Spinal cord (tissue), 10 donors: ENCODE results near the gene CACNA2D2. TPM values are rescaled to one million over a fixed set of nuclear protein-coding genes. Genes with fewer than 3 reads are reported as not detected.

Experiments
- DNase-seq, 6 donors: peaks; one replicate each; pipeline versions ENCODE4 v3.0.0 to v3.0.0-alpha.2; 2013 to 2015; ENCODE audit warnings: low spot score in 6 of 6, low read depth in 4 of 6
- H3K27ac ChIP-seq: one replicate; pipeline ENCODE4 v1.5.1; 2013; ENCODE audit warnings: low read depth, low read length, control low read depth
- H3K27me3 ChIP-seq: one replicate; pipeline ENCODE4 v1.6.1; 2013; ENCODE audit warnings: low read length; ENCODE audit not compliant: control insufficient read depth, insufficient read depth
- H3K36me3 ChIP-seq: one replicate; pipeline ENCODE4 v1.6.1; 2013; ENCODE audit warnings: low read length; ENCODE audit not compliant: control insufficient read depth, insufficient read depth
- H3K4me1 ChIP-seq: one replicate; pipeline ENCODE4 v1.6.1; 2013; ENCODE audit warnings: low read length; ENCODE audit not compliant: control insufficient read depth, insufficient read depth
- H3K4me3 ChIP-seq: one replicate; pipeline ENCODE4 v1.5.1; 2013; ENCODE audit warnings: low read depth, low read length, control low read depth
- H3K9me3 ChIP-seq: one replicate; pipeline ENCODE4 v1.6.1; 2013; ENCODE audit warnings: low read length; ENCODE audit not compliant: control insufficient read depth, insufficient read depth
- WGBS: methylation state at CpG from one replicate; pipeline ENCODE4 v1.1.5; 2013; ENCODE audit warnings: missing lambda C conversion rate; ENCODE audit not compliant: insufficient coverage; 5-methylcytosine and 5-hydroxymethylcytosine counted together
- polyA plus RNA-seq, 2 donors: library from polyadenylated mRNA; unstranded; fragments of 120-200 nt; gene quantifications; one replicate each; pipeline ENCODE4 v1.2.1, GENCODE V29; 2013; ENCODE audit not compliant: insufficient read length in 2 of 2
- total RNA-seq, 2 donors: library from RNA; depleted of rRNA in 1 of 2; stranded (reverse); fragments of 120-200 nt in 1 of 2; fragments of >200 nt in 1 of 2; gene quantifications; one replicate each; pipeline versions ENCODE4 v1.2.3 to v1.2.4, GENCODE V29; 2013 to 2014
- donor health status: healthy.

The CACNA2D2 gene
- total and polyA plus RNA-seq, 4 donors: 11.6 to 59.2 (median 38.3) TPM

DNA sequence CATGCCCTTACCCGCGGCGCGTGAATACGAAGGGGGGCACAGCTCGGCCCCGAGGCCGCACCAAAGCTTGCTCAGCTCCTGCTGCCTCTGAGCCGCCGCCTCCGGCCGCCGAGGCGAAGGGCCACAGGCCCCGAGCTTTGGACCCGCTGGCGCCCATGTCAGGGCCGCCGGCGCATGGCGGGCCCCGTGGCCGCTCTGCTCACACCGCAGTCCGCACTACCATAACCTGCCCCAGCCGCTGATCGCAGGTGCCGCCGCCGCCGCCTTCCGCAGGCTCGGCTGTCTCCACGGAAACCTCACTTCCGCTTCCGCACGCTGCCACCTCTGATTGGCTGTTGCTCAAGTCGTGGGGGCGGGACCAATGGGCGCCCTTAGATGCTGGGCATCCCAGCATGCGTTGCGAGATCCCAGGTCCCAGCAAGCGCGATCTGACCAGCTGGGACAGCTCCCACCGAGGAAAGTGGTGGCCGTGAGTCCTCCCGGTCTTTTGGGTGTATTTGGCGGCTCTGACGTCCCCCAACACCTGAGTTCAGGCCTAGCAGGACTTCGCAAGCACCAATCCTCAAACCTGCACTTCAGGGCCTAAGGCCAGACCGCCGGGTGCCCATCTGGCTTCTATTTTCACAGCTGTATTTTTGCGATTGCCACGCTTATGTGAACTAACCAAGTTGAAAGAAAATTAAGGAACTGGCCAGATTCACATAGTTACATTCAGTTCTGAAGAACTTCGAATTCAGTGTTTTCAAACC, 175.3 kb downstream of the CACNA2D2 start, which contains the start of gene TUSC2:
Gene TUSC2, minus strand, starts transcription at position 281 of the 749 bp plus-strand sequence. Its CDS starts 124 bp downstream, at position 157.
- DNase-seq: peak; percentile 91 to 99 (median 98)
- Histone ChIP-seq H3K27ac (peak within 1 kb of the TSS; percentile 89), H3K9me3 (no peaks in the 10 kb centered on the region), H3K4me3 (peak within 1 kb of the TSS; percentile 78), H3K36me3 (peaks cover 68% of the 10 kb centered on the region), H3K27me3 (no peaks in the 10 kb centered on the region), H3K4me1 (peaks cover 36% of the 10 kb centered on the region)
- WGBS: 2% methylated on average over 55 of the region's 55 CpGs

DNA sequence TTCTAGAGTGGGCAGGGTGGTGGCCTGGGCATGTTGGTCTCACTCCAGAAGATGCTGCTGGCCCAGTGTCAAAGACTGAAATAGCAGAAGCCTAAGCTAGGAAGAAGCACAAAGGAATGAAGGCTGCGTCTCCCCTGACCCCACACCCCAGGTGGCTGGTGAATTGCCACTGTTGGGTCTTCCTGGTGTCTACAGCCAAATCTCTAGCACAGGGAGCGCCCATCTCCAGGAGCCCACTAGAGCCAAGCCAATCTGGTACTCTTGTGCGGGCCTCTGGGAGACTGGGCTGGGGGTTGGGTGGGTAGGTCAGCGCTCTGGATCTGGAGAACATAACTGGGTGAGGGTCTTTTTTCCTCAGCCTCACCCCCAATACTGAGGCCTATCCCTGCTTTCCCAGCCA, 176.3 kb downstream of the CACNA2D2 start:
- no peaks in the 10 kb centered on the region for H3K9me3 ChIP-seq
- peak overlapping the region; percentile 78 for H3K4me3 ChIP-seq
- 92% methylated on average over 2 of the region's 4 CpGs for WGBS
- H3K27ac ChIP-seq: no peak overlapping the region
- no peaks in the 10 kb centered on the region for H3K27me3 ChIP-seq
- peaks cover 67% of the 10 kb centered on the region for H3K36me3 ChIP-seq
- H3K4me1 ChIP-seq: peaks cover 46% of the 10 kb centered on the region
- DNase-seq: no peak

DNA sequence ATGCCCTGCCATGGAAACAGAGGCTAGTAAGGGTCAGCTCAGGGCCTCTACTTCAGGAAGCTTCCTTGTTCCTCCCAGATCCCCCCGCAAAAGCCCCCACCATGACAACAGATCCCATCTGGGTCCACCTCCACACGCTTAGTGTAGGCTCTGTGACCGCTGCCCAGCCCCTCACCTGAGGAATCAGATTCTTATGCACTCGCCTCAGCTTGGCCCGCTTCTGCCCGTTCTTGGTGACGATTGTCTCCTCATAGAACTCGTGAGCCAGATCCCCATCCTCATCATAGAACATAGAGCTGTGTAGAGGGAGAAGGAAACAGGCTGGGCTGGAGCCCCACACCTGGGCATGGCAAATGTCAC, 177.3 kb downstream of the CACNA2D2 start:
- H3K4me1 ChIP-seq: peaks cover 51% of the 10 kb centered on the region
- H3K4me3 ChIP-seq: no peak overlapping the region
- DNase-seq: no peak
- no peaks in the 10 kb centered on the region for H3K9me3 ChIP-seq
- H3K36me3 ChIP-seq: peaks cover 57% of the 10 kb centered on the region
- no peak overlapping the region for H3K27ac ChIP-seq
- WGBS: 100% methylated on average over 2 of the region's 8 CpGs
- no peaks in the 10 kb centered on the region for H3K27me3 ChIP-seq

DNA sequence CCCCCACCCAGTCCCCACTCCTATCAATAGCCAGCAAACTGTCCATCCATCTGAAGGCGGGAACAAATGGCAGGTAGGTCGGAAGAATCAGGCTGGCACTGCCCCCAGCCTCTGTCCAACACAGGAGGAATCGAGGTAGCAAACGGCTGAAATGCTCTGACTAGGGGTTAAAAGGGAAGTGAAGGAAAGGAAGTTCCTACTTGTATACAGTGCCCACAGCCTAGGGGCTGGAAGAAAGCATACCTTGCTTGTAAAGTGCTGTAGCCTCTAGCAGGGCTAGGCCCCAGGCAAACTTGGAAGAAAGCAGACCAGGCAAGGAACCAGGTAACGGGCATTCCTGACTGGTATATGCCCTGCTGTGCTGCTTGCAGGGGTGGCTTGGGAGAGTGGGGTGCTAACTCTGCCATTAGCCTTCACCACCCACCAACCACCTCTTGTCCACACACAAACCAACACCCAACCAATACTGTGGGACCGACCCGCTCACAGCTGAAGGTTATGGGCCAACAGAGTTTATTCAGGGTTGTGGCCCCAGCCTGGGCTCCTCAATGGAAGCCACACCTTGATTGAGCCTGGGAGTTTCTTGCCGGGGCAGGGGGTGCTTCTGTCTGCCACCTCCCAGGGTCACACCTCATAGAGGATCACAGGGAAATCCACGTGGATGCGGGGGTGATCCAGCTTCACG, 177.8 kb downstream of the CACNA2D2 start:
- Histone ChIP-seq H3K27ac (no peak overlapping the region), H3K27me3 (no peaks in the 10 kb centered on the region), H3K4me3 (no peak overlapping the region), H3K9me3 (no peaks in the 10 kb centered on the region), H3K4me1 (peaks cover 53% of the 10 kb centered on the region), H3K36me3 (peaks cover 52% of the 10 kb centered on the region)
- WGBS: 92% methylated on average over 10 of the region's 11 CpGs
- DNase-seq: no peak

DNA sequence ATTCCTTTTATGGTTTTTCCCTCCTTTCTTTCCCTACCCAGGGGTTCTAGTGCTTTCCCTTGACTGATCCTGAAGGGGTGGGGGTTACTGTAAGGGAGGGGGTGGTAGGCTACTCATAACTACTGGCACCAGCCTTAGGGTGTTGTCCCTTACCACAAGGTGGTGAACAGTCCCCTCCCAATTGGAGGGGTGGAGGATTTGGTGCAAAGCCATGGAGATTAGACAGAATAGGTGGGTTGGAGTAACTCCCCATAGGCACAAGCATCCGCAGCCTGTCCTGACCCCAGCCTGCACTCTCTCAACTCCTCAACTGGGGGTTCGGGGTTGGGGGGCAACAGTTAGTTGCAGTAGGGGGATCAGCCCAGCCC, 178.3 kb downstream of the CACNA2D2 start:
- no peak for DNase-seq
- WGBS: no CpG with 5 or more reads among the region's 2 CpGs
- no peaks in the 10 kb centered on the region for H3K27me3 ChIP-seq
- H3K9me3 ChIP-seq: no peaks in the 10 kb centered on the region
- peaks cover 59% of the 10 kb centered on the region for H3K4me1 ChIP-seq
- no peak overlapping the region for H3K4me3 ChIP-seq
- no peak overlapping the region for H3K27ac ChIP-seq
- peaks cover 47% of the 10 kb centered on the region for H3K36me3 ChIP-seq

DNA sequence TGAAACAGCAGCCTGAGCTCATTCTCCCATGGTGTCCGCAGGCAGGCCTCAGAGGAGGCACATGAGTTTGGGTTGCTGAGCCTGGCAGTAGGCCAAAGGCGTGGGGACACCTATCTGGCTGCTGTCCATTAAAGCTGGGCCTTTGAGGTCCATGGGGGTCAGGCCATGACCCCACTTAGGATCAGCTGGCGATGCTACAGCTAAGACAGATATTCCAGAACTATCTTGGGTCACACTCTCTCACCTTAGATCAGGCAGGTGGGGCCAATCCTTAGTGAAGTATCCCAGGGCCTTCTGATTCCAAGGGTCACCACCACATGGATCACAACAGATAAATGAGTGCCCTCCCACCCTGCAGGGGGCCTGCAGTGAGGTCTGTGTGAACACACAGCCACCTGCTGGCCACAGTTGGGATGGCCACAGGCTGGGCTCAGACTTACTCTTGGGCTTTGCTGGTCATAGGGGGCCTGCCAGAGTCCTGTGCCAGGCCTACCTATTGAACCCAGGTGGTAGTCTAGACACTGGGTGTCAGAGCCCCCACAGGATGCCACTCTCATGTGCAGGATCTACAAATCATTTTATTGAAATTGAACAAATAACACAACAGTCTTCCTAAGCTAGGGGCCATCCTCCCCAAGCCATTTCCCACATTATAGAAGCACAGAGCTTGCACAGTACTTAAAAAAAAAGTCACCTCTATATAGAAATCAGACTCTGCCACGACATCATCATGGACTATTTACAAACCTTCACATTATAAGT, 178.9 kb downstream of the CACNA2D2 start:
- Histone ChIP-seq H3K4me3 (no peak overlapping the region), H3K9me3 (no peaks in the 10 kb centered on the region), H3K36me3 (peaks cover 48% of the 10 kb centered on the region), H3K27ac (peak overlapping the region; percentile 96), H3K4me1 (peaks cover 64% of the 10 kb centered on the region), H3K27me3 (no peaks in the 10 kb centered on the region)
- DNase-seq: peak in 4 of 6 donors; percentile 31 to 81 (median 56)
- 56% methylated on average over 4 of the region's 4 CpGs for WGBS

DNA sequence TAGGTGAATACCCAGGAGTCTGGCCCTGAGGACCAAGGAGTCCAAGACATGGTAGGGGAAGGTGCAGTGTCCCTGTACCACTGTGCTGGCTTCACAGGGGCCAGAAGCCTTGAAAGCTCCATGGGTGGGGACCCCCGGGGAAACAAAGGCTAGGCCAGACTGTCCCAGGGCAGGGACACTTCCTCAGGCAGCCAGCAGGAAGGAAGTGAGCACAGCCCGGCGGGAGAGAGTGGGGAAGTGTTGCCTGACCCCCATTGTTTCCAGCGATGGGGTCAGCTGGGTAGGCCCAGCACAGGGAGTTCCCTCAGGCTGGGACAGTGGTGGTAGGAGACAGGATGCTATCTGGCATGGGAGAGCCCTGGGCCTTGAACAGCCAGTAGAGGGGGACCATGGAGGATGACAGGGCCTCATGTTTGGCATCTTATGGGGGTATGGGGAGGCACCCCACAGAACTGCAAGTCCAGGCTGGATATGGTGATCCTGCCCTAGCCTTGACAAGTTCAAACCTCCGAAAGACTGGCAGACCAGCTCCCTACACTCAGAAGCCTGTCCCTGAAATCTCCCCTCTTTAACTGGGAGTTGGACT, 179.7 kb downstream of the CACNA2D2 start:
- peak overlapping the region; percentile 96 for H3K27ac ChIP-seq
- WGBS: 66% methylated on average over 4 of the region's 5 CpGs
- peaks cover 50% of the 10 kb centered on the region for H3K36me3 ChIP-seq
- H3K27me3 ChIP-seq: no peaks in the 10 kb centered on the region
- no peak overlapping the region for H3K4me3 ChIP-seq
- H3K9me3 ChIP-seq: no peaks in the 10 kb centered on the region
- DNase-seq: no peak
- peaks cover 71% of the 10 kb centered on the region for H3K4me1 ChIP-seq

DNA sequence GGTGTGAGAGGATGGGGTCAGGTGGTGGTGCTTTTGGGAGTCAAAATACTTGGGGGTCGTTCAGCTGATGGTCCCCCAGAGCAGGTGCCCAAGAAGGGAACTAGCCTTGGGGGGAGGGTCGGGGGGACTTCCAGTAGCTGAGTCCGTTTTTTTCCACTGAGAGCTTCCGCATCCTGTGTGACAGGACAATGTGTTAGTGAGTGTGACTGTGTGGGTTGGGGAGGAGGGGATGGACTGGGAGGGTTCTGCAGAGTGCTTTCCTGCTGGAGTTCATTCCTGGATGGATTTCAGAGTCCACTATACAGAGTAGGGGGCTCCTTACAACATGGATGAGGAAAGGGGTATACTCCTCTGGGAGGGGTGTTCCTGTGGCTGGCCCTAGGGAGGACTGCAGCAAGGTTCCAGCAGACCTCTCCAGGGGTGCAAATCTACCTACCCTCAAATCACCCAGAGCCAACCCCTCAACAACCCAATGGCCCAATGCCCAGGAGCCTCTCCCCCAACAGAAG, 180.3 kb downstream of the CACNA2D2 start:
- H3K36me3 ChIP-seq: peaks cover 56% of the 10 kb centered on the region
- no peaks in the 10 kb centered on the region for H3K9me3 ChIP-seq
- WGBS: 44% methylated on average over 4 of the region's 4 CpGs
- peaks cover 71% of the 10 kb centered on the region for H3K4me1 ChIP-seq
- H3K4me3 ChIP-seq: no peak overlapping the region
- peak overlapping the region; percentile 96 for H3K27ac ChIP-seq
- no peak for DNase-seq
- no peaks in the 10 kb centered on the region for H3K27me3 ChIP-seq

DNA sequence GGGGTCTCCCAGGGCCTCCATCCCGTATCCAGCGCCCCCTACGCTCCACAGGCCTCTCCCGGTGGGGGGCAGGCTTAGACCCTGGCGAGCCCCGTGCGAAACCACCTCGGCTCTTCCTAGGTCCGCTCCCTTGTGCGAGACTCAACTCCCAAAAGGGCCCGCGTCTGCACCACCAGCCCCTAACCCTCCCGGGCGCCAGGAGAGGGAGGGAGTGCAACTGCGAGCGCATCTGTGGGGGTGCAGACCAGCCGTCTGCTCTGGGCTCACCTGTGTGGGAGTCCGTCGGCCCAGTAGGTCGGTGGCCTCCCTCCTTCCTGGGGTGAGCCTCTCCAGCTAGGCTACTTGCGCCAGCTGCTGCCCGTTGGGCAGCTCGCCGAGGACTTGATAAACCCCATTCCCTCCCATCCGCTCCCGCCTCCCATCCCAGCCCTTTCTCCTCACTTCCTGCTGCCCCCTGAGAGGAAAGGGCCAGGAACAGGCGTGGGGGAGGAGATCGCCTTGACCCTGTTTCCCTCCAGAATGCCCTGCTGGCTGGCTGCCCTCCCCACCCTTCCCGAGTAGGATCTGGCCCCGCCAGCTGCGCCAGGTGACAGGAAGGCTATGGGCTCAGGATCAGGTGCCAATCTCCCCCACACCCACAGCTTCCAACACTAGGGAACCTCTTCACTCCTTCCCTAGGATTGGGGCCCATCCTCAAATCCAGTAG, 180.9 kb downstream of the CACNA2D2 start, which contains the start of gene HYAL2:
Gene HYAL2, minus strand, starts transcription at position 360 of the 706 bp plus-strand sequence. CDS start 2,256 bp downstream, outside the sequence.
- Histone ChIP-seq H3K4me3 (peak within 1 kb of the TSS; percentile 89), H3K27me3 (no peaks in the 10 kb centered on the region), H3K4me1 (peaks cover 74% of the 10 kb centered on the region), H3K9me3 (no peaks in the 10 kb centered on the region), H3K27ac (peak within 1 kb of the TSS; percentile 96), H3K36me3 (peaks cover 62% of the 10 kb centered on the region)
- no peak for DNase-seq
- WGBS: 34% methylated on average over 27 of the region's 31 CpGs
